Measurements from ENCODE around the gene EDNRA.
A peak's percentile ranks its signal among the peaks of the same experiment; 100 is the strongest.

The EDNRA gene

DNA sequence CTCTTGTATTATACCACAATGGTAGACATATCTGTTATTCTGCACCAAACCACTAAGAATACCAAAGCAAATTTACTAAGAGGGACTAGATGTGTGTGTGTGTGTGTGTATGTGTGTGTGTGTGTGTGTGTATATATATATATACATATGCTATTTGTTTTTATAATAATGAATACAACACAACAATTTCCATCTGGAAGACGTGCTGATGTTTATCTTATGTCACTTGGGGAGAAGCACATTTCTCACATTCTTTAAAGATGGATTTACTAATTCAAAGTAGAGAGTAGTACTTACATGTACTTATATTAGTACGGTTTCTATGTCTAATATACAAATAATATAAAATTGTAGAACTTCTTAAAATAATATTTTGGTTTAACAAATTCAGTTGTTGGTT is 52.0 kb downstream of the EDNRA start:
- no peak overlapping the region for H3K4me3 ChIP-seq (ENCODE audit: low read depth, low read length)
- no peak for DNase-seq (ENCODE audit: low read depth)

- DNase-seq (ENCODE audit: low read depth): no peak
- H3K4me3 ChIP-seq (ENCODE audit: low read depth, low read length): no peak overlapping the region
Measured at GRCh38 chr4:147533331-147533730, 52.4 kb downstream of the EDNRA start.

DNA sequence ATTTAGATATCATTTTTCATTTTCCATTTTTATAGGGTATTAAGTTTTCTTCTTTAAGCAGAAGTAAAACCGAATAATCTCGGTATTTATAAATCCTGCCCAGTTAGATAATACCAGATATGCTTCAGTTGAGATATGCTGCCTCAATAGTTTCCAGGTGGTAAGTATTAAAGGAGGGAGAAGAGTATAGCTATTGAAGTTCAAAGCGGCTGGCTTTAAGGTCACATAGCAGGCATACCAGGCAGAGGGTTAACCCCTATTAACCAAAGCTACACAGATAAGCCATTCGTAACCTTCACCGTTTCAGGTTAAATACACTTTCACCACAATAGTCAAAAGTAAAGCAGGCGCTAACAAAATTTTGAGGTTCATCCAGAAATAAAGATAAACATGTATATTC is 54.2 kb downstream of the EDNRA start:
- no peak overlapping the region for H3K4me3 ChIP-seq (ENCODE audit: low read depth, low read length)
- no peak for DNase-seq (ENCODE audit: low read depth)

GRCh38 chr4:147538711-147539110 is 57.8 kb downstream of the EDNRA start:
- DNase-seq (ENCODE audit: low read depth): no peak

GRCh38 chr4:147539959-147540358 is 59.1 kb downstream of the EDNRA start:
- DNase-seq (ENCODE audit: low read depth): no peak
- no peak overlapping the region for H3K4me3 ChIP-seq (ENCODE audit: low read depth, low read length)

More at GRCh38 chr4:147538711-147539110, 57.8 kb downstream of the EDNRA start:
- H3K4me3 ChIP-seq (ENCODE audit: low read depth, low read length): no peak overlapping the region

DNA sequence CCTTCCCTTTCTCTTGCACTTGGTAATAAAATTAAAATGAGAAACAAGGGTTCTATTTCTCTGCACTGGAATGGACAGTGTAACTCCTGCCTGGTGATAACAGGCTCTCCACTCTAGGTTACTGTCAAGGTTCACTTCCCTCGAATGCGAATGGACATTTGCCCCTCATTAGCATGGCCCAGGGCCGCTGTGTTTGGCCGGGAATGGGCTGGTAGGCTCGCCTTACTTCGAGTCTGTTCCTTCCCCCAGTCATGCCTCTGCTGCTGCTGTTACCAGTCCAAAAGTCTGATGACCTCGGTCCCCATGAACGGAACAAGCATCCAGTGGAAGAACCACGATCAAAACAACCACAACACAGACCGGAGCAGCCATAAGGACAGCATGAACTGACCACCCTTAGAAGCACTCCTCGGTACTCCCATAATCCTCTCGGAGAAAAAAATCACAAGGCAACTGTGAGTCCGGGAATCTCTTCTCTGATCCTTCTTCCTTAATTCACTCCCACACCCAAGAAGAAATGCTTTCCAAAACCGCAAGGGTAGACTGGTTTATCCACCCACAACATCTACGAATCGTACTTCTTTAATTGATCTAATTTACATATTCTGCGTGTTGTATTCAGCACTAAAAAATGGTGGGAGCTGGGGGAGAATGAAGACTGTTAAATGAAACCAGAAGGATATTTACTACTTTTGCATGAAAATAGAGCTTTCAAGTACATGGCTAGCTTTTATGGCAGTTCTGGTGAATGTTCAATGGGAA is 61.5 kb downstream of the EDNRA start:
- no peak for DNase-seq (ENCODE audit: low read depth)
- no peak overlapping the region for H3K4me3 ChIP-seq (ENCODE audit: low read depth, low read length)

- DNase-seq (ENCODE audit: low read depth): no peak
- no peak overlapping the region for H3K4me3 ChIP-seq (ENCODE audit: low read depth, low read length)
Measured at GRCh38 chr4:147543034-147543433, 62.1 kb downstream of the EDNRA start.

GRCh38 chr4:147546349-147546748 is 65.5 kb downstream of the EDNRA start:
- no peak overlapping the region for H3K4me3 ChIP-seq (ENCODE audit: low read depth, low read length)
- peak; percentile 94 for DNase-seq (ENCODE audit: low read depth)

DNA sequence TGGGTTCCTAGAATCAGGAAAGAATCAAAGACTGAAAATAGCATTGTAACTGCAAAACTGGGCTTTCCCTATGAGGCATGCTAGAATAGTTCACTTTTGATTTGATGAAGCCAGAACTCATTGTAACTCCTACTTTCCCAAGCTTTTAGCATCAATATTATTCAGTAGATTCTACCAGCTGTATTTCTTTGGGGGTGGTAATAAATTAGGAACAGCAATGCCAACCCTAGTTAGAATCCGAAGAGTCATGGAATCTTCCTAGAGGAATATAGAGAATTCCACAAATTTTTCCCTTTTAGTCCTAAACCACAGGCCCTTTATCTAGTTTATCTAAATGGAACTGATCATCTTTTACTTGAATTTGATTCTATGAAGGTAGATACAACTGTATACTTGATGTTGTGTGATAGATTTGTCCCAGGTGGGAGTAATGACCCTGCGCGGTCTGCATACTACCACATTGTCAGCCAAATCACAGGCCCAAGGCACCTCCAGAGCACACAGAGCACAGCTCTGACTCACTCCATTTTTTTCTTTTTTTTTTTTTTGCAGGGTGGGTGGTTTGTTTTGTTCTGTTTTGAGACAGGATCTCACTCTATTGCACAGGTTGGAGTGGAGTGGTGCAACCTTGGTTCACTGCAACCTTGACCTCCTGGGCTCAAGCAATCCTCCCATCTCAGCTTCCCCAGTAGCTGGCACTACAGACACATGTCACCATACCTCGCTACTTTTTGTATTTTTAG is 66.6 kb downstream of the EDNRA start:
- peak; percentile 89 for DNase-seq (ENCODE audit: low read depth)
- H3K4me3 ChIP-seq (ENCODE audit: low read depth, low read length): no peak overlapping the region

GRCh38 chr4:147548256-147548655 is 67.4 kb downstream of the EDNRA start:
- DNase-seq (ENCODE audit: low read depth): no peak

DNA sequence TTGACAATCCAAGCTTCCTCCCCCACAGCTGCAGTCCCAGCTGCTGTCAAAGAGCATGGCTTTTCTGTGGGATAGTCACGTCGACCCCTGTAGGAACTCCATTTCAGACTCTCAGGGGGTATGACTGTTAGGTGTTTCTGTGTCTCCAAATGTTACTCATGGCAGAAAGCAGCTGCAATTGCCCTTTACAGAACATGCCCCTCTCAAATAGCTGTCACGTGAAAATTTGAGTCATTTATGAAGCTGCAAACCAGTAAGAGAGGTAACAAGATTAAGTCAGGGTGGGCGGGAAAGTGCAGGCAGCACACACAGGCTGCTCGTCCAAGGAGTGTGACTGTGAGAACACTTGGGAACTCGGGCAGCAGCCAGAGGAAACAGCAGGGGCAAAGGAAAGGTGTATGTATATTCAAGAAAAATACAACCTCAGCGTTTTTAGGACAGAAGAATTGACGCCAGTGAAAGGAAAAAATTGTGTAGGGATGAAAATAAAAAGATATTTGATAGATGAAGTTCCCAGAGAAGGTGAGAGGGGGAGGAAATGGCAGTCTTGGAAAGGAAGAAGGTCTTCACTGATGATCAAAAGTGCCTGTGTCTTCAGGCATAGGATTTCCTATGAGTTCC is 69.8 kb downstream of the EDNRA start:
- H3K4me3 ChIP-seq (ENCODE audit: low read depth, low read length): peak overlapping the region; percentile 13
- DNase-seq (ENCODE audit: low read depth): peak; percentile 89

More at GRCh38 chr4:147548256-147548655, 67.4 kb downstream of the EDNRA start:
- H3K4me3 ChIP-seq (ENCODE audit: low read depth, low read length): no peak overlapping the region

- no peak overlapping the region for H3K4me3 ChIP-seq (ENCODE audit: low read depth, low read length)
- no peak for DNase-seq (ENCODE audit: low read depth)
Measured at GRCh38 chr4:147560625-147561024, 79.7 kb downstream of the EDNRA start.

DNA sequence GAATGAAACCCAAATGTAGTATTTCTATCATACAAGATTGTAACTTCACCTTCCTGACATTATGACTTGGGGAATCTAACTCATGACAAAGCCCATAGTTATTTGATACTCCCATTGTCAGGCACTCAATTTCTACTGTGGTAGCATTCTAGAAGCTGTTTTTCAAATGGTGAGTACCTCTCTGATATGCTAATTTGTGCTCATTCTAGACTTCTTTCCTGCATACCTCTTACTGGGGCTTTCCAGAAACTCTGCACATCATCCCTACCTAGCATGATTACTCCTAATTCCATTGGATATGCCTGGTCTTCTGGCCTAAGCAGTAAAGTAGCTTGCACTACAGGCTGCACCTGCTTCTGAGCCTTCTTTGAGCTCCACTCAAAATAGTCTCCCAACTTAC is 85.9 kb downstream of the EDNRA start:
- no peak for DNase-seq (ENCODE audit: low read depth)
- H3K4me3 ChIP-seq (ENCODE audit: low read depth, low read length): no peak overlapping the region

- no peak for DNase-seq (ENCODE audit: low read depth)
- H3K4me3 ChIP-seq (ENCODE audit: low read depth, low read length): no peak overlapping the region
Measured at GRCh38 chr4:147567276-147567675, 86.4 kb downstream of the EDNRA start.

DNA sequence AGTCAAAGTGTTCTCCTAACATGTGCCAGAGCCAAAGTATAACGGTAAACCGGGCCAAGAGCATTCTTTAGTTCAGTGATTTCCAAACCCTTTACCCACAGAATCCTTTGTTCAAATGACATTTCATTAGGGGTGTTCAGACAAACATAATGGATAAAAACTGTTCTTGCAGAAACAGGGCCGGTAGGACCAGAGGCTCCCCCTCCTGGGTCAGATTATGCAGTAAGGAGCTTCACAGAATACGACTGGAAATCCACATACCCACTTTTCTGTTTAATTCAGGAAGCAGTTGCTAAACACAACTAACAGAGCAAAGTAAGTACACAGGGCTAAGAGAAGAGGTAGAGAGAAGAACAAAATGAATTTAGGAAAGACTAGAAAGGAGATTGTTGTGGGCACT is 89.7 kb downstream of the EDNRA start:
- no peak overlapping the region for H3K4me3 ChIP-seq (ENCODE audit: low read depth, low read length)
- no peak for DNase-seq (ENCODE audit: low read depth)

DNA sequence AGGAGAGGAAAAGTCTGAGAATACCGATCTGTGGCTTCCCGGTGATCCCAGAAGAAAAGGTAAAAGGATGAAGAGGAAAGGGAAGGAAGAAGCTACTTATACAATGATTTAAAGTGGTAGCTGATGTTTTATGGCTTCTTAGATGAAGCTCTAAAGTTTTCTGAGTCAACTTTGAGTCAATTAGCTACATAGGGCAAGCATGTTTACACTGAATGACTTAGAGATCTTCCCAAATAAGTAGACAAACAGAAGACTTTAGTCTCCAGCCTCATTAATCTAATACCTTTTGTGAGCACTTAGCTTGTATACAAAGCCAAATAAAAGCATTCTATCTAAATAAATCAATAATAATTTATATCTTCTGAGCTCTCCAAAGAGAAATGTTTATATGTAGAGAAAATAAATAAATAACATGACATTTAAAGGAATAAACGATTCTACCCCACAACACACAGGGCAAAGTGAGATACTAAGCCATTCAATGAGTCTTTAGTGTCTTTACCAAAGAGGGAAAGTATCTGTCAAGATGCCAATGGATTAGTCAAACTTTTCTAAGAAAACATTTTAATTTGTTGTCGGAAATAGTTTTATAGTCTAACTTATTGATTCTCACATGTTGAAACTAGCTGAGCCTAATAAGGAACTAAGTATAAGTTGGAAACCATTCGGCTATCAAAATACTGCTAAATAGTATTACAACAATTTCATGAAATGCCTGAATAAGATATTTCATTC is 90.3 kb downstream of the EDNRA start:
- no peak overlapping the region for H3K4me3 ChIP-seq (ENCODE audit: low read depth, low read length)
- no peak for DNase-seq (ENCODE audit: low read depth)

DNA sequence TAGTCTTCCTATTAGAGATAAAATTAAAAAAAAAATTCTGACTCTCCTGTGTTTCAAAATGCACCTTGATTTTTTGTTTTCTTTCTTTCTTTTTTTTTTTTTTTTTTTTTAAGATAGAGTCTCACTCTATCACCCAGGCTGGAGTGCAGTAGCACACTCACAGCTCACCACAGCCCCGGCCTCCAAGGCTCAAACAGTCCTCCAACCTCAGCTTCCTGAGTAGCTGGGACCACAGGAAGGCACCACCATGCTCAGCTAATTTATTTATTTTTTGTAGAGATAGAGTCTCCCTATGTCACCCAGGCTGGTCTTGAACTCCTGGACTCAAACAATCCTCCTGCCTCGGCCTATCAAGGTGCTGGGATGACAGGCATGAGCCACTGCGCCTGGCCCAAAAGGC is 95.2 kb downstream of the EDNRA start:
- no peak overlapping the region for H3K4me3 ChIP-seq (ENCODE audit: low read depth, low read length)
- no peak for DNase-seq (ENCODE audit: low read depth)

GRCh38 chr4:147578051-147578476 is 97.2 kb downstream of the EDNRA start:
- no peak overlapping the region for H3K4me3 ChIP-seq (ENCODE audit: low read depth, low read length)
- DNase-seq (ENCODE audit: low read depth): peak; percentile 99

DNA sequence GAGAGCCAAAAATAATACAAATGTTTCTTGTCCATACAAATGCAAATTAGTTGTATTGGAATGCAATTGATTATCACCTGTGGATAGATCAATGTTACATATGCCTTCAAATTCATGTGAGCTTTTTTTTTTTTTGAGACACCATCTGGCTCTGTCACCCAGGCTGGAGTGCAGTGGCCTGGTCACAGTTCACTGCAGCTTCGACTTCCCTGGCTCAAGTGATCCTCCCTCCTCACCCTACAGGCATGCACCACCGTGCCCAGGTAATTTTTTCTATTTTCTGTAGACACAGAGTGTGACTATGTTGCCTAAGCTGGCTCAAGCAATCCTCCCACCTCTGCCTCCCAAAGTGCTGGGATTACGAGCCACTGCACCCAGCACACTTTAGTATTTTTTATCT is 97.7 kb downstream of the EDNRA start:
- no peak for DNase-seq (ENCODE audit: low read depth)
- H3K4me3 ChIP-seq (ENCODE audit: low read depth, low read length): no peak overlapping the region

DNA sequence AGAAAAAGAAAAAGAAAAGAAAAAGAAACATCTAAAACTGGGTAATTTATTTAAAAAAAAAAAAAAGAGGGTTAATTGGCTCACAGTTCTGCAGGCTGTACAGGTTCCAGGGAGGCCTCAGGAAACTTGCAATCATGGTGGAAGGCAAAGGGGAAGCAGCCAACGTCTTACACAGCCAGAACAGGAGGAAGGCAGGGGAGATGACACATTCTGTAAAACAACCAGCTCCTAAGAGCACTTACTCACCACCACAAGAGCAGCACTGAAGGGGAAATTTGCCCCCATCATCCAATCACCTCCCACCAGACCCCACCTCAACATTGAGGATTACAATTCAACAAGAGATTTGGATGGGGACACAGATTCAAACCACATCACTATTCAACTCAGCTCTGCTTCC is 99.5 kb downstream of the EDNRA start:
- H3K4me3 ChIP-seq (ENCODE audit: low read depth, low read length): no peak overlapping the region
- DNase-seq (ENCODE audit: low read depth): no peak
